ENCODE data around the gene LCN15. TPM values are rescaled to one million over a fixed set of nuclear protein-coding genes. Genes with fewer than 3 reads are reported as not detected.

Gene LCN15
- polyA plus RNA-seq, 1 donor from 2014 or later: not detected

- H3K36me3 ChIP-seq (ENCODE audit: insufficient read depth, low read length): no peaks in the 10 kb centered on the region
- no peaks in the 10 kb centered on the region for H3K9me3 ChIP-seq (ENCODE audit: low read length)
- H3F3A ChIP-seq (ENCODE audit: insufficient read depth, low read length, poor library complexity, severe bottlenecking): no peaks in the 10 kb centered on the region
- no peaks in the 10 kb centered on the region for H3K79me2 ChIP-seq (replicated peaks; ENCODE audit: insufficient read depth, low read length)
- no peak overlapping the region for H3K4me2 ChIP-seq (ENCODE audit: low read length)
- H3K4me3 ChIP-seq (ENCODE audit: low read length): peak overlapping the region; percentile 75
- no peaks in the 10 kb centered on the region for H3K27me3 ChIP-seq (ENCODE audit: insufficient read depth, low read depth, low read length)
- no peaks in the 10 kb centered on the region for H3K9me2 ChIP-seq (ENCODE audit: insufficient read depth, low read length)
- H3K9ac ChIP-seq (ENCODE audit: low read length): peak overlapping the region; percentile 67
- H3K27ac ChIP-seq (ENCODE audit: low read length): no peak overlapping the region
- H4K20me1 ChIP-seq (ENCODE audit: insufficient read depth): no peaks in the 10 kb centered on the region
- TF ChIP-seq, protein P1, sequence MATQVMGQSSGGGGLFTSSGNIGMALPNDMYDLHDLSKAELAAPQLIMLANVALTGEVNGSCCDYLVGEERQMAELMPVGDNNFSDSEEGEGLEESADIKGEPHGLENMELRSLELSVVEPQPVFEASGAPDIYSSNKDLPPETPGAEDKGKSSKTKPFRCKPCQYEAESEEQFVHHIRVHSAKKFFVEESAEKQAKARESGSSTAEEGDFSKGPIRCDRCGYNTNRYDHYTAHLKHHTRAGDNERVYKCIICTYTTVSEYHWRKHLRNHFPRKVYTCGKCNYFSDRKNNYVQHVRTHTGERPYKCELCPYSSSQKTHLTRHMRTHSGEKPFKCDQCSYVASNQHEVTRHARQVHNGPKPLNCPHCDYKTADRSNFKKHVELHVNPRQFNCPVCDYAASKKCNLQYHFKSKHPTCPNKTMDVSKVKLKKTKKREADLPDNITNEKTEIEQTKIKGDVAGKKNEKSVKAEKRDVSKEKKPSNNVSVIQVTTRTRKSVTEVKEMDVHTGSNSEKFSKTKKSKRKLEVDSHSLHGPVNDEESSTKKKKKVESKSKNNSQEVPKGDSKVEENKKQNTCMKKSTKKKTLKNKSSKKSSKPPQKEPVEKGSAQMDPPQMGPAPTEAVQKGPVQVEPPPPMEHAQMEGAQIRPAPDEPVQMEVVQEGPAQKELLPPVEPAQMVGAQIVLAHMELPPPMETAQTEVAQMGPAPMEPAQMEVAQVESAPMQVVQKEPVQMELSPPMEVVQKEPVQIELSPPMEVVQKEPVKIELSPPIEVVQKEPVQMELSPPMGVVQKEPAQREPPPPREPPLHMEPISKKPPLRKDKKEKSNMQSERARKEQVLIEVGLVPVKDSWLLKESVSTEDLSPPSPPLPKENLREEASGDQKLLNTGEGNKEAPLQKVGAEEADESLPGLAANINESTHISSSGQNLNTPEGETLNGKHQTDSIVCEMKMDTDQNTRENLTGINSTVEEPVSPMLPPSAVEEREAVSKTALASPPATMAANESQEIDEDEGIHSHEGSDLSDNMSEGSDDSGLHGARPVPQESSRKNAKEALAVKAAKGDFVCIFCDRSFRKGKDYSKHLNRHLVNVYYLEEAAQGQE (IDR thresholded peaks at IDR 0.05; ENCODE audit: borderline replicate concordance): no peak
- TF ChIP-seq CTCF (IDR thresholded peaks at IDR 0.05; ENCODE audit: poor library complexity, severe bottlenecking) (no peak), POLR2AphosphoS5 (IDR thresholded peaks at IDR 0.05) (no peak), TAF1 (IDR thresholded peaks at IDR 0.05; ENCODE audit: low read depth) (no peak), SMC3 (conservative IDR thresholded peaks at IDR 0.05; ENCODE audit: poor library complexity) (no peak), RAD21 (conservative IDR thresholded peaks at IDR 0.05) (no peak), MXI1 (conservative IDR thresholded peaks at IDR 0.05; ENCODE audit: poor library complexity, severe bottlenecking) (no peak), EZH2 (IDR thresholded peaks at IDR 0.05; ENCODE audit: borderline replicate concordance, insufficient read depth, low read length, poor library complexity, severe bottlenecking) (no peak), EP300 (conservative IDR thresholded peaks at IDR 0.05; ENCODE audit: poor library complexity, severe bottlenecking) (no peak)
- no peak overlapping the region for H2AFZ ChIP-seq (ENCODE audit: low read depth, low read length)
Observed at GRCh38 chr9:136799079-136799853, 34.9 kb upstream of the LCN15 start.

- Histone ChIP-seq H3K4me2 (ENCODE audit: low read length) (no peak overlapping the region), H4K20me1 (ENCODE audit: insufficient read depth) (no peaks in the 10 kb centered on the region), H3K79me2 (replicated peaks; ENCODE audit: insufficient read depth, low read length) (no peaks in the 10 kb centered on the region), H3K27ac (ENCODE audit: low read length) (no peak overlapping the region), H2AFZ (ENCODE audit: low read depth, low read length) (no peak overlapping the region), H3K9ac (ENCODE audit: low read length) (no peak overlapping the region), H3K4me3 (ENCODE audit: low read length) (no peak overlapping the region), H3K9me3 (ENCODE audit: low read length) (no peaks in the 10 kb centered on the region), H3F3A (ENCODE audit: insufficient read depth, low read length, poor library complexity, severe bottlenecking) (no peaks in the 10 kb centered on the region), H3K9me2 (ENCODE audit: insufficient read depth, low read length) (no peaks in the 10 kb centered on the region), H3K27me3 (ENCODE audit: insufficient read depth, low read depth, low read length) (no peaks in the 10 kb centered on the region), H3K36me3 (ENCODE audit: insufficient read depth, low read length) (no peaks in the 10 kb centered on the region)
- no peak for TF ChIP-seq RAD21 (conservative IDR thresholded peaks at IDR 0.05)
- no peak for TF ChIP-seq POLR2AphosphoS5 (IDR thresholded peaks at IDR 0.05)
- no peak for TF ChIP-seq CTCF (IDR thresholded peaks at IDR 0.05; ENCODE audit: poor library complexity, severe bottlenecking)
- TF ChIP-seq, protein P1 (IDR thresholded peaks at IDR 0.05; ENCODE audit: borderline replicate concordance): no peak
- TF ChIP-seq TAF1 (IDR thresholded peaks at IDR 0.05; ENCODE audit: low read depth): no peak
- no peak for TF ChIP-seq MXI1 (conservative IDR thresholded peaks at IDR 0.05; ENCODE audit: poor library complexity, severe bottlenecking)
- no peak for TF ChIP-seq EP300 (conservative IDR thresholded peaks at IDR 0.05; ENCODE audit: poor library complexity, severe bottlenecking)
- TF ChIP-seq EZH2 (IDR thresholded peaks at IDR 0.05; ENCODE audit: borderline replicate concordance, insufficient read depth, low read length, poor library complexity, severe bottlenecking): no peak
- no peak for TF ChIP-seq SMC3 (conservative IDR thresholded peaks at IDR 0.05; ENCODE audit: poor library complexity)
Observed at GRCh38 chr9:136798708-136799078, 34.4 kb upstream of the LCN15 start.
